HEK293 (cell line): ENCODE measurements around the gene INKA1.
A peak's percentile ranks its signal among the peaks of the same experiment; 100 is the strongest.

Experiments used
- CTCF ChIA-PET: fragments of 350-600 bp; formaldehyde crosslinking; extraction: SDS; loops from one replicate; lab custom pipeline; 2021; ENCODE audit warnings: antibody characterized with exemption; lab: Yijun Ruan, JAX
- POLR2A ChIA-PET: fragments of 300-600 bp; formaldehyde crosslinking; extraction: SDS; loops from one replicate; lab custom pipeline; 2020; ENCODE audit warnings: antibody characterized with exemption, inconsistent platforms; lab: Yijun Ruan, JAX
- H3K27ac ChIP-seq: fragments of 200-500 bp; sonication (Bioruptor generic); 2 replicates; pipeline ENCODE4 v1.5.1; 2014; ENCODE audit warnings: low read depth, low read length, control low read depth, inconsistent platforms; ENCODE audit errors: extremely low read depth
- H3K36me3 ChIP-seq, 2 experiments: fragments of 200-500 bp in 1 of 2; sonication (Bioruptor generic) in 1 of 2; 1 replicate in 1 of 2; 2 replicates in 1 of 2; pipeline ENCODE4 v1.5.1; 2014 to 2017; ENCODE audit warnings: inconsistent platforms in 2 of 2, low read length in 2 of 2; ENCODE audit not compliant: control insufficient read depth in 2 of 2, insufficient read depth in 1 of 2
- H3K4me1 ChIP-seq: fragments of 200-500 bp; sonication (Bioruptor generic); 2 replicates; pipeline ENCODE4 v1.5.1; 2014; ENCODE audit warnings: mild to moderate bottlenecking, low read length, inconsistent platforms; ENCODE audit not compliant: control insufficient read depth, insufficient read depth
- H3K4me3 ChIP-seq: 2 replicates; pipeline ENCODE4 v1.5.1; 2011; ENCODE audit warnings: low read depth, mild to moderate bottlenecking, control low read depth, low read length, moderate library complexity
- H3K9me3 ChIP-seq: fragments of 200-500 bp; sonication (Bioruptor generic); 2 replicates; pipeline ENCODE4 v1.5.1; 2014; ENCODE audit warnings: low read depth, low read length, inconsistent platforms; ENCODE audit not compliant: control insufficient read depth, insufficient read depth
- GLI4 ChIP-seq: fragments of 450-650 bp; formaldehyde crosslinking; IDR thresholded peaks from 2 replicates; pipeline ENCODE4 v1.5.1; 2016; ENCODE audit warnings: missing biosample characterization, missing genetic modification characterization
- HIC1 ChIP-seq: fragments of 450-650 bp; formaldehyde crosslinking; IDR thresholded peaks from 2 replicates; pipeline ENCODE4 v1.5.1; 2016; ENCODE audit warnings: missing biosample characterization, missing genetic modification characterization
- PATZ1 ChIP-seq: fragments of 450-650 bp; formaldehyde crosslinking; IDR thresholded peaks from 2 replicates; pipeline ENCODE4 v1.5.1; 2016; ENCODE audit warnings: missing biosample characterization, missing genetic modification characterization
- YY1 ChIP-seq: fragments of 450-650 bp; formaldehyde crosslinking; IDR thresholded peaks from 2 replicates; pipeline ENCODE4 v1.5.1; 2018; ENCODE audit warnings: missing biosample characterization, missing genetic modification characterization
- ZBTB20 ChIP-seq: fragments of 450-650 bp; formaldehyde crosslinking; IDR thresholded peaks from 2 replicates; pipeline ENCODE4 v1.5.1; 2016; ENCODE audit warnings: missing biosample characterization, missing genetic modification characterization
- ZIC2 ChIP-seq: fragments of 450-650 bp; formaldehyde crosslinking; IDR thresholded peaks from 2 replicates; pipeline ENCODE4 v1.5.1; 2016; ENCODE audit warnings: missing biosample characterization, missing genetic modification characterization
- ZNF211 ChIP-seq: fragments of 450-650 bp; formaldehyde crosslinking; IDR thresholded peaks from 2 replicates; pipeline ENCODE4 v1.5.1; 2016; ENCODE audit warnings: low read depth, missing biosample characterization, missing genetic modification characterization
- ZNF280D ChIP-seq: fragments of 450-650 bp; formaldehyde crosslinking; IDR thresholded peaks from 2 replicates; pipeline ENCODE4 v1.5.1; 2016; ENCODE audit warnings: missing biosample characterization, missing genetic modification characterization
- ZNF335 ChIP-seq: fragments of 450-650 bp; formaldehyde crosslinking; conservative IDR thresholded peaks from 2 replicates; pipeline ENCODE4 v1.5.1; 2016; ENCODE audit warnings: missing biosample characterization, missing genetic modification characterization
- ZNF48 ChIP-seq: fragments of 450-650 bp; formaldehyde crosslinking; IDR thresholded peaks from 2 replicates; pipeline ENCODE4 v1.5.1; 2016; ENCODE audit warnings: missing biosample characterization, missing genetic modification characterization
- ZNF513 ChIP-seq: fragments of 450-650 bp; IDR thresholded peaks from 2 replicates; pipeline ENCODE4 v1.5.1; 2018; ENCODE audit warnings: missing biosample characterization, missing genetic modification characterization
- ZNF623 ChIP-seq: fragments of 450-650 bp; formaldehyde crosslinking; IDR thresholded peaks from 2 replicates; pipeline ENCODE4 v1.5.1; 2016; ENCODE audit warnings: missing biosample characterization, missing genetic modification characterization
- ZNF660 ChIP-seq: fragments of 450-650 bp; IDR thresholded peaks from 2 replicates; pipeline ENCODE4 v1.5.1; 2018; ENCODE audit warnings: missing biosample characterization, mild to moderate bottlenecking, missing genetic modification characterization
- ZNF704 ChIP-seq: fragments of 450-650 bp; formaldehyde crosslinking; IDR thresholded peaks from 2 replicates; pipeline ENCODE4 v1.5.1; 2016; ENCODE audit warnings: missing biosample characterization, missing genetic modification characterization
- ZNF768 ChIP-seq: fragments of 450-650 bp; formaldehyde crosslinking; IDR thresholded peaks from 2 replicates; pipeline ENCODE4 v1.5.1; 2018; ENCODE audit warnings: missing biosample characterization, mild to moderate bottlenecking, missing genetic modification characterization

The INKA1 gene

GRCh38 chr3:49803465-49804140 lies 542 bp downstream of the INKA1 start (continued):
- TF ChIP-seq ZNF280D (tag by site-specific recombination) (no peak), PATZ1 (0 out of 2 replicates have a peak, but pooled peaks have one; percentile 5), ZNF623 (tag by site-specific recombination) (no peak), GLI4 (tag by site-specific recombination) (no peak), YY1 (tag by site-specific recombination) (no peak), ZNF48 (tag by site-specific recombination) (no peak), ZIC2 (tag by site-specific recombination) (no peak), ZNF335 (tag by site-specific recombination) (peak; percentile 86), ZNF704 (tag by site-specific recombination) (no peak), HIC1 (tag by site-specific recombination) (0 out of 2 replicates have a peak, but pooled peaks have one; percentile 30), ZNF768 (tag by site-specific recombination) (no peak)
- TF ChIP-seq, all 188 proteins: peak for 17

- TF ChIP-seq ZNF513 (tag by site-specific recombination), result peak; percentile 49
- TF ChIP-seq ZNF660 (tag by site-specific recombination), result no peak
- no peak for TF ChIP-seq ZNF211
- TF ChIP-seq ZBTB20, result 0 out of 2 replicates have a peak, but pooled peaks have one; percentile 1
- Histone ChIP-seq H3K27ac (no peak overlapping the region), H3K4me1 (no peaks in the 10 kb centered on the region), H3K4me3 (no peak overlapping the region), H3K36me3 (no peaks in the 10 kb centered on the region), H3K9me3 (no peaks in the 10 kb centered on the region)
- CTCF ChIA-PET, result interaction anchor here (0.6 to 2.7 kb wide), 4 partner anchors 35 to 249 kb away, joined by 3 to 10 read pairs (median 6); no protein-coding TSS in a partner anchor
- POLR2A ChIA-PET, result interaction anchor here (0.6 to 1.1 kb wide), 3 partner anchors 18 to 63 kb away, joined by 3 to 5 read pairs (median 3); partner anchors contain the start of gene IP6K1
Observed at GRCh38 chr3:49804141-49805041, 1.3 kb downstream of the INKA1 start.
